IPS-18c (cell line): Measurements from ENCODE around the gene FLRT1.

ENCODE experiments used
- H3K4me3 ChIP-seq: 2 replicates; pipeline ENCODE4 v1.7.0; 2013; ENCODE audit warnings: low read depth, mild to moderate bottlenecking, low read length, moderate library complexity; ENCODE audit not compliant: insufficient read depth
- H3K9me3 ChIP-seq: one replicate; pipeline ENCODE4 v1.6.1; 2013; ENCODE audit warnings: mild to moderate bottlenecking, low read length, moderate library complexity; ENCODE audit not compliant: control insufficient read depth, insufficient read depth

FLRT1 gene

GRCh38 chr11:64015935-64016845 lies 19.5 kb upstream of the FLRT1 start:
- Histone ChIP-seq H3K9me3 (peaks cover 2% of the 10 kb centered on the region), H3K4me3 (no peak overlapping the region)

GRCh38 chr11:64017945-64018224 lies 17.8 kb upstream of the FLRT1 start:
- Histone ChIP-seq H3K9me3 (no peaks in the 10 kb centered on the region), H3K4me3 (no peak overlapping the region)

GRCh38 chr11:64018310-64018709 lies 17.4 kb upstream of the FLRT1 start:
- Histone ChIP-seq H3K9me3 (no peaks in the 10 kb centered on the region), H3K4me3 (no peak overlapping the region)

GRCh38 chr11:64019106-64020037 lies 16.4 kb upstream of the FLRT1 start:
- Histone ChIP-seq H3K9me3 (no peaks in the 10 kb centered on the region), H3K4me3 (no peak overlapping the region)

DNA sequence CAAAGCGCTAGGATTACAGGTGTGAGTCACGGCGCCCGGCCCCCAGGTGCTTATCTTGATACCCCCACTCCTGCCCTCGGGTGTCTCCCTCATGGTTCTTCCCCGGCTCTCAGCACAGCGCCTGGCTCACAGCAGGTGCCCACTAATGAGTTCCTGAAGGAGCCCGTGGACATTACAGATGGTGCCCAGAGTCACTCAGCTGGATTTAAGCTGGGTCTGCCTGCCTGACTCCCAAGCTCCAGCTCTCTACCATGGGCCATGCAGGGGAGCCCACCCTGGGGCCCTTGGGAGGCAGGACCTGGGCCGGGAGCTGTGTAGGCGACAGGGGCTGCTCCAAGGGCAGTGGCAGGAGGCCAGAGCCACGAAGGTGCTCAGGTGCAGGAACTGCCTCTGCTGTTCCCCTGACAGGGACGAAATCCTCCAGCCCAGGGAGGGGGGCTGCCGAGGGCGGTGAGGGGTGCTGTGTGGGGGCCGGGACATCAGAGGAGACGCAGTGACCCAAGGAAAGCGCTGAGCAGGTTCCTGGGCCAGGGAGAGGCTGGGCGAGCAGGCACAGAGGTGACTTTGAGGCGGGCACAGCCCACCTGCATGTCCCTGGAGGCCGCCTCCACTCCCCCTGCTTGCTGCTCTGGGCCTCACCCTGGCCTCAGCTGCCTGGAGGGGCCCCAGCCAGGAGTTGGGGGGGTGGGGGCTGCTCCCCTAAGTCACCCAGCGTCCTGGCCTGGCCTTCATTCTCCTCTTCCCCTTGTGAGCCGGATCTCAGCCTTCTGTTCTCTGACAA lies 14.6 kb upstream of the FLRT1 start:
- H3K4me3 ChIP-seq, result no peak overlapping the region; the same call in 1 of the 2 replicates

GRCh38 chr11:64021757-64022093 lies 14.0 kb upstream of the FLRT1 start:
- H3K9me3 ChIP-seq, result no peaks in the 10 kb centered on the region
- H3K4me3 ChIP-seq, result no peak overlapping the region; the same call in 1 of the 2 replicates

More for the DNA sequence above, 14.6 kb upstream of the FLRT1 start:
- no peaks in the 10 kb centered on the region for H3K9me3 ChIP-seq

DNA sequence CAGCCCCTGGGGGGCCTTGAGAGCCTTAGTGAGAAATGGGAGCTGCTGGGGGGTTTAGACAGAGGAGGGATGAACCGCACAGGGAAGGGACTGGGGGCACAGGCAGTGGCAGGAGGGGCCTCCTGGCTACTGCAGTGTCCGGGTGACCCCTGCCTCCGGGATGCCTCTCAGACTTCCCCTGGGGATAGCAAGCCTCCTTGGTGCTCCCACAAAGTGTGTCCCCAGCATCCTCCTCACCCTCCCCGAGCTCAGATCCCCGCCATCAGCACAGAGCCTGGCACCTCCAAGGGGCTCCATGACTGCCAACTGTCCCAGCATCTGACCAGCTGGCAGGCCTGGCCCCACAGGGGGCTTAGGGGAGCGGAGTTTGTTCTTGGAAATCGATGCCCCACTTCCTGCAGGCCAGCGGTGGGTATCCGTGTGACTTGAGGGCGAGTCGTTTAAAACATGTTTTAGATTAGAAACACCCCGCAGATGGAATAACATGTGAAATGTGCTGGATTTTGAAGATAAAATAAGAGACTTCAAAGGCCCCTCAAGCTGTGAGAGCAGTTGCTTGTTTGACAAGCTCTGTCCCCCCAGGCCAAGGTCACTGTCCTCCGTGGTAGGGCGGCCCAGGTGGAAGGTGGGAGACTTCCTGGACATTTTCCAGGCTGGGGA lies 13.5 kb upstream of the FLRT1 start:
- H3K4me3 ChIP-seq, result no peak overlapping the region; the same call in 1 of the 2 replicates
- H3K9me3 ChIP-seq, result no peaks in the 10 kb centered on the region

DNA sequence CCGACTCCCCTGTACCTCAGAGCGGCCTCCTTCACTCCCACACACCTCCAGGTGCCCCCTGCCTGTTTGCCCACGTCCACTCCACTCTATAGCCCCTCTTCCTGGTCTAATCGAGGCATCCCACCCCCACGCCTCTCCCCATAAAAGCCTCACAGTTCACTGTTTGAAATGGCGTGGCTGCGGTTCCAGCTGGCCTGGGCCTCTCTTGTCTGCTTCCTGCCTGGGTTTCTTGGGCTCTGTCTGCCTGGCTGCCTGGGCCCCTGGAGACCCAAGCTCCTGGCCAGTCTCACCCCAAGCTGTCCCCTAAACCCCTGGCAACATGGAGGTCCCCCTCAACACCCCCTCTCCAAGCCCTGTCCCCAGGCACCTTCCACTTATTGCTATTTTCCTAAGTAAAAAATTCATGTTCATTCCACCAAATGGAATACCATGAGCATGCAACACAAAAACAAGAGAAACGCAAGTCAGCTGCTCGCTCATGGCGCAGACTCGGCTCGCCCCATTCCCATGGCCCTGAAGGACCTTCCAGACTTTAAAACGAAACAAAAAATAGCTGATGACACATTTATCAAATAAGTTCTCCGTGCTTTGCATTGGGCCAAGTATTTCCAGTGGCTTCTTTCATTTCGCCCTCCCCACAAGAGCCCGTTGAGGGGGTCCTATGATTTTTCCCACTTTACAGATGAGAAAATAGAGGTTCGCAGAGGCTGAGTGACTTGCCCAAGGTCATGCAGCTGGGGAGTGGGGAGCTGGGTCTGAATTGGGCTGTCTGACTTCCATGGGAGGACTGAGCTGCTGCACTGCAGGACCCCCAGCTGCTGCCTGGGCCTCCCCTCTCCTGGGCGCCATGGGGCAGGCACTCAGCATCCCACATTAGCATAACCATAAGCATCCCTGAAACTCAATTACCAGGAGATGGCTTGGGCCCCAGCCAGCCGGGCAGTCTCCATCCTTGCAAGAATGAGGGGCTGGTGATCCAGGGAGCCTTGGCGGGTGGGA lies 11.7 kb upstream of the FLRT1 start:
- Histone ChIP-seq H3K9me3 (no peaks in the 10 kb centered on the region), H3K4me3 (no peak overlapping the region; the same call in 1 of the 2 replicates)

DNA sequence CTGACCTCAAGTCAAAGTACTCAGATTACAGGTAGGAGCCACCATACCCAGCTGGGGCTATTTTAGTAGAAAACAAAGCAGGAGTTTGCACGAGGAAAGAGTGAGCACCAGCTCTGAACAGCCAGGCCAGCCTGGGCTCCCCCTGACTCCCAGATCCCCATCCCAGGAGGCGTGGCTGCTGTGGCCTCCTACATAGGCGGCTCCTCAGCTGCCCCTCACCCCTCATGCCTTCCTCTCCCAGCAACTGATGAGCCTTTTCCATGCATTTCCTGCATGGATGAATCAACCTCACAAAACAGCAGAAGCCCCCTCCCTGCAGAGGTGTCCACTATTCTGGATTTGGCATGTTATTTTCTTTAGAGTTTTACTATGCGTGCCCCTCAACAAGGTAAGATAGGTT lies 10.5 kb upstream of the FLRT1 start:
- Histone ChIP-seq H3K4me3 (no peak overlapping the region), H3K9me3 (no peaks in the 10 kb centered on the region)

DNA sequence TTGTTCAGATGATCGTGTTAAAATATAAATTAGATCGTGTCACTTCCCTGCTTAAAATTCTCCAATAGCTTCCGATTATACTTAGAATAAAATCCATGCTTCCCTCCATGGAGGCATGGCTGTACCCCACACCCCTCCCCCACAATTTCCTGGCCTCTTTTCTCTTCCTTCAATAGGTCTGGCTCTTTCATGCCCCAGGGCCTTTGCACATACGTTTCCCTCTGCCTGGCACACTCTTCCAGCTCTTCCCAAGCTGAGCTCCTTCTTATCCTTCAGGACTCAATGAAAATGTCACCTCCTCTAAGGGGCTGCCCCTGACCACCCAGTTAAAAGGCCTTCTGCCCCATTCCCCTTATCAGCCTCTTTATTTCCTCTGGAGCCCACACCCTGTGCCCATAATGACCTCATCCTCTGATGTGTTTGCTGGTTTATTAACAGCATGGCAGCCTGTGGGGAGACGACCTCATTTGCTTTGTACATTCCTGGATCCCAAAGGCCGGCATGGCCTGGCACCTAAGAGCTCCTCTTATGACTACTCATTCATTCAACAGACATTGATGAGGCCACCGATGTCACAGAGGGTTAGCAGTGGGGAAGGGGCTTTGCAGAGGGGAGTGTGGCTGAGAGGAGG lies 9.0 kb upstream of the FLRT1 start:
- Histone ChIP-seq H3K9me3 (no peaks in the 10 kb centered on the region), H3K4me3 (no peak overlapping the region)

DNA sequence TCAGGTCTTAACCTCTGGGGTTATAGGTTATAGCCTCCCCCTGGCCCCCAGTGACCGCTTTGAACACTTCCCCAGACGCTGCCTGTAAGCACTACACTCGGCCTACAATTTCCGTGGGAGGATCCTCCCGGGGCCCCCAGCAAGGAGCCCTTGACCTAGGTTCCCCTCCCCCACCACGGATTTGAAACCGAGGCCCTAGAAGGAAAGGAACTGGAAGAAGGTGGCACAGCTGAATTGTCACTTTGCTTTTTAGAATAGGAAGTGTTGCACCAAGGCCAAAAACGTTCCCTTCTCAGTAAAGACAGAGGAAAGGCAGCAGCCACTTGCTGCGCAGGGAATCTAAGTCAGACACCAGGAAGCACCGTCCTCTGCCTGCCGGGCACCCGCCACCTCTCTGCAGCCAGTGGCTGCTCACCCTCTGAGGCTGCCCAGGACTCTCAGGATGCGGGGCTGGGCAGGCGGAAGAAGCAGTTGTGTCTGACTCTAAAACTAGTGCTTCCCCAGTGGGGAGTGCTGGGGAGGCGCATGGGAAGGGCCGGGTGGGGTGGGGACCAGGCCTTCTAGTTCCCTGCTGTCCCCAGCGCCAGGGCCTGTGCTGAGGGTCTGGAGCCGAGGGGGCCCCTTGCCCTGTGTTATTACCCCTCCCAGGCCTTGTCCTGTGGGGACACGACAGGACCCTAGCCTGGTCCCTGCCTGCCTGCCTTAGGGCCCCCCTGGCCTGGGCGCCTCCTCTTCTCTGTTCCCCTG lies 7.9 kb upstream of the FLRT1 start:
- H3K9me3 ChIP-seq, result no peaks in the 10 kb centered on the region
- H3K4me3 ChIP-seq, result no peak overlapping the region; the same call in 1 of the 2 replicates

- H3K9me3 ChIP-seq, result no peaks in the 10 kb centered on the region
- H3K4me3 ChIP-seq, result no peak overlapping the region
Observed at GRCh38 chr11:64028398-64029115, 7.2 kb upstream of the FLRT1 start.

DNA sequence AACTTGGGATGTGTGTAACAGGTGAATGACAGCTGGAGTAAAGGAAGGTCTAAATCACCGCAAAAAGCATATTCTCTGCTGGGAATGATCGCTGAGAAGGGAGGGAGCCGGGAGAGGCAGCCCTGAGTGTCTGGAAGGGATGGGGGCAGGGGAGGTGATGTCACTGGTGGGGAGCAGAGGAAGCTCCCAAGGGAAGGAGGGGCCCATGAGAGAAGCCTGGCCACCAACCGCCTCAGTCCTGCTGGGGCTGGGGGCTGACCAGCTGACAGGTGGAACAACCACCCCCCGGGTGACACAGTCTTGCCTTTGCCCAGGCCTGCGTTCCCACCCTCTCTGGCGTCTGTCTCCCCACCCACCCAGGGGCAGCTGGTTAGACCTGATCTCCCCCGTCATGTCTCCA lies 6.0 kb upstream of the FLRT1 start:
- Histone ChIP-seq H3K4me3 (no peak overlapping the region), H3K9me3 (no peaks in the 10 kb centered on the region)

DNA sequence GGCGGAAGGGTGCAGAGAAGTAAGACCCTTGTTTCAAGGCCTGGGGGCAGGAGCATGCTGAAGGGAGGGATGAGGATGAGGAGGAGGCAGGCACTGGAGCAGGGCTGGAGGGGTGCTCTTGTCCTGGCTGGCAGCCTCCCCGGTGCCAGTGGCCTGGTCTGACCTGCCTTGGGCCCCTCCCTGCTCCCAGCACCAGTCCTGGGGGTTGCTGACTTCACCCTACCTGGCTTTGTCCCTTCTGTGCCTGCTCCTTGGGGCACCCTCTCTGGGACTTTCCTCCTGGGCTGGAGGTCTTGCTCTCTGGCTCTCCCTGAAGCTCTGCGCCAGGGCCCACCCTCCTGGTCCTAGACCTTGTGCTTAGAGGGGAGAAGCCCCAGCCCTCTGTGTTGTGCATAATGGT lies 4.7 kb upstream of the FLRT1 start:
- Histone ChIP-seq H3K4me3 (no peak overlapping the region), H3K9me3 (no peaks in the 10 kb centered on the region)
